Measurements from ENCODE around the gene SVEP1. TPM values are rescaled to one million over a fixed set of nuclear protein-coding genes. Genes with fewer than 3 reads are reported as not detected.

The SVEP1 gene
- polyA plus RNA-seq, 3 donors, result under 0.01 TPM; not detected in 2

DNA sequence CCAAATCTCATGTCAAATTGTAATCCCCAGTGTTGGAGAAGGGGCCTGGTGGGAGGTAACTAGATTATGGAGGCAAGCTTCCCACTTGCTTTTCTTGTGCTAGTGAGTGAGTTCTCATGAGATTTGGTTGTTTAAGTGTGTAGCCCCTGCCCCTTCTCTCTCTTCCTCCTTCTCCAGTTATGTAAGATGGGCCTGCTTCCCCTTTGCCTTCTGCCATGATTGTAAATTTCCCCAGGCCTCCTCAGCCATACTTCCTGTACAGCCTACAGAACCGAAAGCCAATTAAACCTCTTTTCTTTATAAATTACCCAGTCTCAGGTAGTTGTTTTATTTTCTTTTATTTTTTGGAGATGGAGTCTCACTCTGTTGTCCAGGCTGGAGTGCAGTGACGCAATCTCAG, 223.6 kb downstream of the SVEP1 start:
- Histone ChIP-seq H3K27me3 (ENCODE audit: control insufficient read depth in 2 of 2, insufficient read depth in 2 of 2, low read length in 2 of 2) (no peaks in the 10 kb centered on the region), H3K9ac (ENCODE audit: insufficient read depth, low read length, poor library complexity, severe bottlenecking) (no peak overlapping the region)

DNA sequence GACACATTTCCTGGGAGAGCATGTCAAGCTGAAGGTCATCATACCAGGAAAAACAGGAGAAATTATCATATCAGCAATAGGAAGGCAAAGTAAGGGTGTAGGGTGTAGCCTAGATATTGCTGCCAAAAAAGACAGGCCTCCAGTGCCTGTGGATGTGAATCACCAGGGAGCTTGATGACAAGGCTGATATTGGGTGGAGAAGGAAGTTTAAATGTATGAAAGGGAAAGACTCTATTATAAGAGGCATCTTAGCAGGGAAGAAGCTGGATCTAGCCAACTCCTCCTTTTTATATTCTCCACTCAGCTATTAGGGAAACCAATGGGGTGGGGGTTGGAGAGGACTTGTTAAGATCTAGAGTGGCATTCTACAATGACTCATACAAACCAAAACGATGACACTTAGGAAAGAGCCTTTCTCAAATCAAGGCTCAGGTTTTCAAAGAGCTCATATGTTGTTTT, 228.5 kb downstream of the SVEP1 start:
- Histone ChIP-seq H3K27me3 (ENCODE audit: control insufficient read depth in 2 of 2, insufficient read depth in 2 of 2, low read length in 2 of 2) (no peaks in the 10 kb centered on the region), H4K20me1 (ENCODE audit: insufficient read depth, low read length) (no peaks in the 10 kb centered on the region), H3K27ac (ENCODE audit: low read depth in 1 of 2, low read length in 2 of 2) (no peak overlapping the region), H3K4me2 (replicated peaks; ENCODE audit: extremely low read depth, low read length, poor library complexity, severe bottlenecking) (no peak overlapping the region), H3K4me1 (ENCODE audit: control insufficient read depth in 1 of 2, insufficient read depth in 2 of 2, low read length in 2 of 2) (peaks cover 2 to 3% of the 10 kb centered on the region in 2 donors), H2AFZ (ENCODE audit: insufficient read depth, low read depth, low read length, poor library complexity, severe bottlenecking) (no peak overlapping the region), H3K9me3 (replicated peaks in 1 of 2; ENCODE audit: control insufficient read depth in 1 of 2, insufficient read depth in 1 of 2, low read length in 2 of 2) (peaks cover 0 to 2% of the 10 kb centered on the region in 2 donors), H3K36me3 (replicated peaks in 1 of 2; ENCODE audit: control insufficient read depth in 1 of 2, insufficient read depth in 2 of 2, low read length in 2 of 2) (no peaks in the 10 kb centered on the region), H3K9ac (ENCODE audit: insufficient read depth, low read length, poor library complexity, severe bottlenecking) (no peak overlapping the region), H3K4me3 (replicated peaks in 1 of 3; ENCODE audit: low read depth in 2 of 3, low read length in 3 of 3) (no peak overlapping the region), H3K79me2 (ENCODE audit: insufficient read depth, low read length) (no peaks in the 10 kb centered on the region)
- H3K27me3 Mint-ChIP-seq (ENCODE audit: low read depth in 3 of 3), result no peaks in the 10 kb centered on the region
- no peak overlapping the region for H3K27ac Mint-ChIP-seq
- H3K36me3 Mint-ChIP-seq, result no peaks in the 10 kb centered on the region
- no CpG with 5 or more reads among the region's 1 CpG for WGBS (ENCODE audit: insufficient coverage)
- H3K4me1 Mint-ChIP-seq, result peaks cover 11% of the 10 kb centered on the region
- H3K4me3 Mint-ChIP-seq, result no peak overlapping the region
- TF ChIP-seq, protein P1, sequence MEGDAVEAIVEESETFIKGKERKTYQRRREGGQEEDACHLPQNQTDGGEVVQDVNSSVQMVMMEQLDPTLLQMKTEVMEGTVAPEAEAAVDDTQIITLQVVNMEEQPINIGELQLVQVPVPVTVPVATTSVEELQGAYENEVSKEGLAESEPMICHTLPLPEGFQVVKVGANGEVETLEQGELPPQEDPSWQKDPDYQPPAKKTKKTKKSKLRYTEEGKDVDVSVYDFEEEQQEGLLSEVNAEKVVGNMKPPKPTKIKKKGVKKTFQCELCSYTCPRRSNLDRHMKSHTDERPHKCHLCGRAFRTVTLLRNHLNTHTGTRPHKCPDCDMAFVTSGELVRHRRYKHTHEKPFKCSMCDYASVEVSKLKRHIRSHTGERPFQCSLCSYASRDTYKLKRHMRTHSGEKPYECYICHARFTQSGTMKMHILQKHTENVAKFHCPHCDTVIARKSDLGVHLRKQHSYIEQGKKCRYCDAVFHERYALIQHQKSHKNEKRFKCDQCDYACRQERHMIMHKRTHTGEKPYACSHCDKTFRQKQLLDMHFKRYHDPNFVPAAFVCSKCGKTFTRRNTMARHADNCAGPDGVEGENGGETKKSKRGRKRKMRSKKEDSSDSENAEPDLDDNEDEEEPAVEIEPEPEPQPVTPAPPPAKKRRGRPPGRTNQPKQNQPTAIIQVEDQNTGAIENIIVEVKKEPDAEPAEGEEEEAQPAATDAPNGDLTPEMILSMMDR (IDR thresholded peaks at IDR 0.05), result no peak
- intact Hi-C loops (cut with micrococcal nuclease), result no loop called here
- no peak for DNase-seq
- peaks cover 1 to 5% (median 4%) of the 10 kb centered on the region in 7 donors for H3K9me3 Mint-ChIP-seq

More for the DNA sequence above, 223.6 kb downstream of the SVEP1 start:
- Histone ChIP-seq H3K9me3 (replicated peaks in 1 of 2; ENCODE audit: control insufficient read depth in 1 of 2, insufficient read depth in 1 of 2, low read length in 2 of 2) (peaks cover 0 to 7% of the 10 kb centered on the region in 2 donors), H3K4me3 (replicated peaks in 1 of 3; ENCODE audit: low read depth in 2 of 3, low read length in 3 of 3) (no peak overlapping the region), H2AFZ (ENCODE audit: insufficient read depth, low read depth, low read length, poor library complexity, severe bottlenecking) (no peak overlapping the region), H3K4me1 (ENCODE audit: control insufficient read depth in 1 of 2, insufficient read depth in 2 of 2, low read length in 2 of 2) (peaks cover 13 to 19% of the 10 kb centered on the region in 2 donors), H4K20me1 (ENCODE audit: insufficient read depth, low read length) (no peaks in the 10 kb centered on the region), H3K79me2 (ENCODE audit: insufficient read depth, low read length) (no peaks in the 10 kb centered on the region), H3K4me2 (replicated peaks; ENCODE audit: extremely low read depth, low read length, poor library complexity, severe bottlenecking) (no peak overlapping the region), H3K27ac (ENCODE audit: low read depth in 1 of 2, low read length in 2 of 2) (no peak overlapping the region), H3K36me3 (replicated peaks in 1 of 2; ENCODE audit: control insufficient read depth in 1 of 2, insufficient read depth in 2 of 2, low read length in 2 of 2) (no peaks in the 10 kb centered on the region)
- peak overlapping the region in 4 of 7 donors; percentile 1 to 50 (median 14) for H3K27ac Mint-ChIP-seq
- H3K4me3 Mint-ChIP-seq, result no peak overlapping the region
- DNase-seq, result peak in 2 of 3 donors; percentile 12 to 16
- intact Hi-C loops (cut with micrococcal nuclease), result no loop called here
- peaks cover 22% of the 10 kb centered on the region for H3K4me1 Mint-ChIP-seq
- TF ChIP-seq, protein P1 (IDR thresholded peaks at IDR 0.05), result no peak
- 100% methylated on average over 1 of the region's 2 CpGs for WGBS (ENCODE audit: insufficient coverage)
- H3K27me3 Mint-ChIP-seq (ENCODE audit: low read depth in 3 of 3), result peaks cover 0 to 2% (median 0%) of the 10 kb centered on the region in 3 donors
- peaks cover 7 to 16% (median 10%) of the 10 kb centered on the region in 7 donors for H3K9me3 Mint-ChIP-seq
- H3K36me3 Mint-ChIP-seq, result no peaks in the 10 kb centered on the region

Measured in CD14-positive monocyte (primary cell).